Middle frontal gyrus (tissue), 1 donor: ENCODE data around the gene THAP3.
A peak's percentile ranks its signal among the peaks of the same experiment; 100 is the strongest.
"Not testable (repeated sequence)": the region's sequence is repeated elsewhere in the genome, so short reads cannot be mapped to it uniquely, and the experiment has no call there.

ENCODE experiments used
- DNase-seq: peaks from one replicate; pipeline ENCODE4 v3.0.0-alpha.2; 2015; ENCODE audit warnings: low spot score; ENCODE audit errors: extremely low spot score

THAP3 gene

GRCh38 chr1:6635161-6635909 lies 10.7 kb downstream of the THAP3 start:
- no peak for DNase-seq

- no peak for DNase-seq
Measured at GRCh38 chr1:6635910-6636760, 11.5 kb downstream of the THAP3 start.

GRCh38 chr1:6636778-6637177 lies 12.1 kb downstream of the THAP3 start:
- DNase-seq = not testable (repeated sequence)

GRCh38 chr1:6637770-6638169 lies 13.1 kb downstream of the THAP3 start:
- no peak for DNase-seq

GRCh38 chr1:6638226-6638625 lies 13.6 kb downstream of the THAP3 start:
- peak; percentile 39 for DNase-seq

- not testable (repeated sequence) for DNase-seq
Measured at GRCh38 chr1:6640867-6641266, 16.2 kb downstream of the THAP3 start.

- DNase-seq = no peak
Measured at GRCh38 chr1:6645018-6645417, 20.4 kb downstream of the THAP3 start.

- DNase-seq = peak; percentile 20
Measured at GRCh38 chr1:6646499-6647148, 22.0 kb downstream of the THAP3 start.

- no peak for DNase-seq
Measured at GRCh38 chr1:6648556-6648955, 23.9 kb downstream of the THAP3 start.

- DNase-seq = no peak
Measured at GRCh38 chr1:6651909-6652308, 27.2 kb downstream of the THAP3 start.

- DNase-seq = no peak
Measured at GRCh38 chr1:6652986-6653385, 28.3 kb downstream of the THAP3 start.

- no peak for DNase-seq
Measured at GRCh38 chr1:6653436-6654290, 29.0 kb downstream of the THAP3 start.

GRCh38 chr1:6657138-6657537 lies 32.5 kb downstream of the THAP3 start:
- no peak for DNase-seq

GRCh38 chr1:6658359-6659060 lies 33.8 kb downstream of the THAP3 start:
- DNase-seq = no peak

- DNase-seq = no peak
Measured at GRCh38 chr1:6660415-6661049, 35.9 kb downstream of the THAP3 start.

GRCh38 chr1:6662468-6662867 lies 37.8 kb downstream of the THAP3 start:
- DNase-seq = not testable (repeated sequence)

- DNase-seq = no peak
Measured at GRCh38 chr1:6666696-6667095, 42.0 kb downstream of the THAP3 start.

- DNase-seq = no peak
Measured at GRCh38 chr1:6667139-6667538, 42.5 kb downstream of the THAP3 start.

GRCh38 chr1:6668503-6668902 lies 43.8 kb downstream of the THAP3 start:
- no peak for DNase-seq

- DNase-seq = no peak
Measured at GRCh38 chr1:6672558-6672957, 47.9 kb downstream of the THAP3 start.
